GM12878 (cell line): Measurements from ENCODE around the gene NOS3.

Experiments used
- POLR2A ChIP-seq: IDR thresholded peaks from 2 replicates; pipeline ENCODE4 v1.6.1; 2011; ENCODE audit warnings: low read depth, mild to moderate bottlenecking, low read length
- SP1 ChIP-seq: IDR thresholded peaks from one replicate; pipeline ENCODE4 v1.6.1; 2011; ENCODE audit warnings: low read depth, low read length
- TF ChIP-seq, protein P1 (sequence below), 3 experiments: IDR thresholded peaks in 2 of 3; conservative IDR thresholded peaks in 1 of 3; 2 replicates each; pipeline ENCODE4 v1.5.1; 2011; ENCODE audit warnings: low read depth in 3 of 3, low read length in 3 of 3, mild to moderate bottlenecking in 3 of 3, control low read depth in 2 of 3, moderate library complexity in 2 of 3, inconsistent platforms in 1 of 3, mixed read lengths in 1 of 3; ENCODE audit not compliant: control insufficient read depth in 2 of 3, insufficient read depth in 1 of 3; ENCODE audit errors: extremely low read depth in 1 of 3

DNA sequence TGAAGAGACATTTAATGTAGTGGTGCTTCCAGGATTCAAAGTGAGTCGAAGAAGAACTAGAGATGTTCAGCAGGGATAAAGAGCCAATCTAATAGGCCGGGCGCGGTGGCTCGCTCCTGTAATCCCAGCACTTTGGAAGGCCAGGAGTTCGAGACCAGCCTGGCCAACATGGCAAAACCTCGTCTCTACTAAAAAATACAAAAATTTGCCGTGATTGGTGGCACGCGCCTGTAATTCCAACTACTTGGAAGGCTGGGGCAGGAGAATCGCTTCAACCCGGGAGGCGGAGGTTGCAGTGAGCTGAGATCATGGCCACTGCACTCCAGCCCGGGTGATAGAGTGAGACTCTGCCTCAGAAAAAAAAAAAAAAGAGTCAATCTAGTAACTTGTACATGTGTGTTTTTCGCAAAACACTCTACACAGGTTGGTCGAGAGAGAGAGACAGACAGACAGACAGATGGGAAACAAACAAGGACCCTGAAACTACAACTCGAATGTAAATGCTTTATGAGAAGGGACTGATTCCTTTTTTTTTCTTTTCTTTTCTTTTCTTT is 38.2 kb downstream of the NOS3 start:
- TF ChIP-seq SP1 (no peak), POLR2A (no peak)
- TF ChIP-seq, protein P1, sequence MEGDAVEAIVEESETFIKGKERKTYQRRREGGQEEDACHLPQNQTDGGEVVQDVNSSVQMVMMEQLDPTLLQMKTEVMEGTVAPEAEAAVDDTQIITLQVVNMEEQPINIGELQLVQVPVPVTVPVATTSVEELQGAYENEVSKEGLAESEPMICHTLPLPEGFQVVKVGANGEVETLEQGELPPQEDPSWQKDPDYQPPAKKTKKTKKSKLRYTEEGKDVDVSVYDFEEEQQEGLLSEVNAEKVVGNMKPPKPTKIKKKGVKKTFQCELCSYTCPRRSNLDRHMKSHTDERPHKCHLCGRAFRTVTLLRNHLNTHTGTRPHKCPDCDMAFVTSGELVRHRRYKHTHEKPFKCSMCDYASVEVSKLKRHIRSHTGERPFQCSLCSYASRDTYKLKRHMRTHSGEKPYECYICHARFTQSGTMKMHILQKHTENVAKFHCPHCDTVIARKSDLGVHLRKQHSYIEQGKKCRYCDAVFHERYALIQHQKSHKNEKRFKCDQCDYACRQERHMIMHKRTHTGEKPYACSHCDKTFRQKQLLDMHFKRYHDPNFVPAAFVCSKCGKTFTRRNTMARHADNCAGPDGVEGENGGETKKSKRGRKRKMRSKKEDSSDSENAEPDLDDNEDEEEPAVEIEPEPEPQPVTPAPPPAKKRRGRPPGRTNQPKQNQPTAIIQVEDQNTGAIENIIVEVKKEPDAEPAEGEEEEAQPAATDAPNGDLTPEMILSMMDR (IDR thresholded peaks at IDR 0.05 in 2 of 3, conservative IDR thresholded peaks at IDR 0.05 in 1 of 3; ENCODE audit: control insufficient read depth in 2 of 3, extremely low read depth in 1 of 3, insufficient read depth in 1 of 3, low read depth in 3 of 3, low read length in 3 of 3) = no peak
